Neural cell (in vitro differentiated cells): ENCODE results near the gene ADGRG3. TPM values are rescaled to one million over a fixed set of nuclear protein-coding genes. Genes with fewer than 3 reads are reported as not detected.

ENCODE experiments used
- H2AFZ ChIP-seq: fragments of 200-600, 300-800 bp; sonication (generic), shearing (Covaris generic); 2 replicates; pipeline ENCODE4 v1.6.0; 2014; ENCODE audit warnings: low read depth, mild to moderate bottlenecking, antibody characterized with exemption, low read length, moderate library complexity
- H3F3A ChIP-seq: fragments of 200-600 bp; shearing (Covaris generic); 2 replicates; pipeline ENCODE4 v1.6.1; 2016; ENCODE audit warnings: mild to moderate bottlenecking, moderate library complexity, mixed read lengths, antibody characterized with exemption, low read length; ENCODE audit not compliant: insufficient read depth, poor library complexity, severe bottlenecking
- H3K27ac ChIP-seq: fragments of 200-600, 300-800 bp; sonication (generic), shearing (Covaris generic); 2 replicates; pipeline ENCODE4 v1.5.1; 2014; ENCODE audit warnings: mild to moderate bottlenecking, low read length, moderate library complexity
- H3K27me3 ChIP-seq: fragments of 300-800, 200-600 bp; sonication (generic), shearing (Covaris generic); 2 replicates; pipeline ENCODE4 v1.6.0; 2014; ENCODE audit warnings: mild to moderate bottlenecking, low read depth, low read length, moderate library complexity; ENCODE audit not compliant: insufficient read depth
- H3K36me3 ChIP-seq: fragments of 300-800, 200-600 bp; sonication (generic), shearing (Covaris generic); 2 replicates; pipeline ENCODE4 v1.5.1; 2014; ENCODE audit warnings: mild to moderate bottlenecking, antibody characterized with exemption, low read length, moderate library complexity; ENCODE audit not compliant: insufficient read depth
- H3K4me2 ChIP-seq: fragments of 300-800, 200-600 bp; sonication (generic), shearing (Covaris generic); 2 replicates; pipeline ENCODE4 v1.6.0; 2014; ENCODE audit warnings: mild to moderate bottlenecking, low read length
- H3K4me3 ChIP-seq: fragments of 300-800, 200-600 bp; sonication (generic), shearing (Covaris generic); 2 replicates; pipeline ENCODE4 v1.5.1; 2014; ENCODE audit warnings: mild to moderate bottlenecking, low read length, moderate library complexity
- H3K79me2 ChIP-seq: fragments of 200-600 bp; shearing (Covaris generic); replicated peaks from 2 replicates; pipeline ENCODE4 v1.6.0; 2014; ENCODE audit warnings: mild to moderate bottlenecking, low read length, moderate library complexity; ENCODE audit not compliant: insufficient read depth
- H3K9ac ChIP-seq: fragments of 300-800, 200-600 bp; sonication (generic), shearing (Covaris generic); 2 replicates; pipeline ENCODE4 v1.6.1; 2016; ENCODE audit warnings: mild to moderate bottlenecking, low read length, mixed read lengths
- H3K9me2 ChIP-seq: fragments of 200-600 bp; shearing (Covaris generic); 2 replicates; pipeline ENCODE4 v1.6.1; 2016; ENCODE audit warnings: mild to moderate bottlenecking, low read length, mixed read lengths; ENCODE audit not compliant: insufficient read depth
- H3K9me3 ChIP-seq: fragments of 200-600, 300-800 bp; sonication (generic), shearing (Covaris generic); 2 replicates; pipeline ENCODE4 v1.6.1; 2016; ENCODE audit warnings: mild to moderate bottlenecking, mixed run types, low read length, moderate library complexity, mixed read lengths
- H4K20me1 ChIP-seq: fragments of 200-600 bp; shearing (Covaris generic); 2 replicates; pipeline ENCODE4 v1.6.1; 2016; ENCODE audit warnings: mild to moderate bottlenecking, mixed run types; ENCODE audit not compliant: insufficient read depth
- EP300 ChIP-seq: fragments of 450-650 bp; conservative IDR thresholded peaks from 2 replicates; pipeline ENCODE4 v1.6.1; 2014; ENCODE audit warnings: antibody characterized with exemption, mild to moderate bottlenecking, moderate library complexity; ENCODE audit not compliant: poor library complexity, severe bottlenecking
- EZH2 ChIP-seq: fragments of 200-600, 300-800 bp; shearing (Covaris generic), sonication (generic); IDR thresholded peaks from 2 replicates; pipeline ENCODE4 v1.6.1; 2014; ENCODE audit warnings: antibody characterized with exemption, low read length, borderline replicate concordance, mild to moderate bottlenecking; ENCODE audit not compliant: insufficient read depth, poor library complexity, severe bottlenecking
- MXI1 ChIP-seq: fragments of 450-650 bp; conservative IDR thresholded peaks from 2 replicates; pipeline ENCODE4 v1.6.1; 2014; ENCODE audit warnings: antibody characterized with exemption, mild to moderate bottlenecking; ENCODE audit not compliant: poor library complexity, severe bottlenecking
- POLR2AphosphoS5 ChIP-seq: IDR thresholded peaks from 2 replicates; pipeline ENCODE4 v1.6.1; 2012
- RAD21 ChIP-seq: fragments of 450-650 bp; conservative IDR thresholded peaks from 2 replicates; pipeline ENCODE4 v1.6.1; 2014; ENCODE audit warnings: antibody characterized with exemption, mild to moderate bottlenecking, moderate library complexity
- SMC3 ChIP-seq: fragments of 450-650 bp; conservative IDR thresholded peaks from 2 replicates; pipeline ENCODE4 v1.6.1; 2014; ENCODE audit warnings: antibody characterized with exemption, mild to moderate bottlenecking, moderate library complexity; ENCODE audit not compliant: poor library complexity
- TAF1 ChIP-seq: IDR thresholded peaks from 2 replicates; pipeline ENCODE4 v1.6.1; 2012; ENCODE audit warnings: low read depth
- polyA plus RNA-seq: library from polyadenylated mRNA; depleted of rRNA; stranded (reverse); fragments of >200 nt; gene quantifications from 2 replicates; pipeline ENCODE4 v1.2.3, GENCODE V29; 2014
- TF ChIP-seq, protein P1 (sequence below): IDR thresholded peaks from 2 replicates; pipeline ENCODE4 v1.6.1; 2012; ENCODE audit warnings: borderline replicate concordance
- TF ChIP-seq, protein P2 (sequence below): fragments of 450-650 bp; IDR thresholded peaks from 2 replicates; pipeline ENCODE4 v1.5.1; 2014; ENCODE audit warnings: antibody characterized with exemption, mild to moderate bottlenecking, moderate library complexity; ENCODE audit not compliant: poor library complexity, severe bottlenecking

ADGRG3 gene
- polyA plus RNA-seq, 1 donor from 2014 or later, result 0.62 TPM

DNA sequence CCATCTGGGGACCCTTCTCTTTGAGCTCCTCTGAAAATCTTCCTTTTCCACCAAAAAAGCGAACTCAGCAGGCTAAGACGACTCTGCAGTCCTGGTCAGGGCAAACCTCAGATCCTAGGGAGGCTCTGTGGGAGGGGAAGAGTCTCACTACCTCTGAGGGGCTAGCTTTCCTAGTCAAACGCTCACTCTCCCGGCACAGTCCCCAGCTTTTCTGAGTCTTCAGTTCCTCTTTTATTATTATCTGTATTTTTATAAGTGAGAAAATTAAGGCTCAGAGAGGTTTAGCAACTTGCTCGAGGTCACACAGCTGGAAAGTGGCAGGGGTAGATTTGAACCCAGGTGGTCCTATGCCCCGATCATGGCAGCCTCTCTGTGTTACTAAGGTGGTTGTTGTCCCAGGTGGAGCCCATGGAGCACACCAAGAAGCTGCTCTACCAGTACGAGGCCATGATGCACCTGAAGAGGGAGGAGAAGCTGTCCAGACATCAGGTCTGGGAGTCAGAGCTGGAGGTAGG, 58.4 kb downstream of the ADGRG3 start:
- Histone ChIP-seq H3K9ac (no peak overlapping the region), H3K27me3 (no peaks in the 10 kb centered on the region), H3K36me3 (no peaks in the 10 kb centered on the region), H3K9me2 (no peaks in the 10 kb centered on the region), H3K27ac (no peak overlapping the region), H3K4me2 (no peak overlapping the region), H3K4me3 (no peak overlapping the region), H4K20me1 (no peaks in the 10 kb centered on the region), H3K9me3 (no peaks in the 10 kb centered on the region), H3F3A (no peaks in the 10 kb centered on the region), H2AFZ (no peak overlapping the region), H3K79me2 (no peaks in the 10 kb centered on the region)
- TF ChIP-seq RAD21 (no peak), EP300 (no peak), TAF1 (no peak), EZH2 (no peak), POLR2AphosphoS5 (no peak), MXI1 (no peak), SMC3 (no peak)
- TF ChIP-seq, protein P1, sequence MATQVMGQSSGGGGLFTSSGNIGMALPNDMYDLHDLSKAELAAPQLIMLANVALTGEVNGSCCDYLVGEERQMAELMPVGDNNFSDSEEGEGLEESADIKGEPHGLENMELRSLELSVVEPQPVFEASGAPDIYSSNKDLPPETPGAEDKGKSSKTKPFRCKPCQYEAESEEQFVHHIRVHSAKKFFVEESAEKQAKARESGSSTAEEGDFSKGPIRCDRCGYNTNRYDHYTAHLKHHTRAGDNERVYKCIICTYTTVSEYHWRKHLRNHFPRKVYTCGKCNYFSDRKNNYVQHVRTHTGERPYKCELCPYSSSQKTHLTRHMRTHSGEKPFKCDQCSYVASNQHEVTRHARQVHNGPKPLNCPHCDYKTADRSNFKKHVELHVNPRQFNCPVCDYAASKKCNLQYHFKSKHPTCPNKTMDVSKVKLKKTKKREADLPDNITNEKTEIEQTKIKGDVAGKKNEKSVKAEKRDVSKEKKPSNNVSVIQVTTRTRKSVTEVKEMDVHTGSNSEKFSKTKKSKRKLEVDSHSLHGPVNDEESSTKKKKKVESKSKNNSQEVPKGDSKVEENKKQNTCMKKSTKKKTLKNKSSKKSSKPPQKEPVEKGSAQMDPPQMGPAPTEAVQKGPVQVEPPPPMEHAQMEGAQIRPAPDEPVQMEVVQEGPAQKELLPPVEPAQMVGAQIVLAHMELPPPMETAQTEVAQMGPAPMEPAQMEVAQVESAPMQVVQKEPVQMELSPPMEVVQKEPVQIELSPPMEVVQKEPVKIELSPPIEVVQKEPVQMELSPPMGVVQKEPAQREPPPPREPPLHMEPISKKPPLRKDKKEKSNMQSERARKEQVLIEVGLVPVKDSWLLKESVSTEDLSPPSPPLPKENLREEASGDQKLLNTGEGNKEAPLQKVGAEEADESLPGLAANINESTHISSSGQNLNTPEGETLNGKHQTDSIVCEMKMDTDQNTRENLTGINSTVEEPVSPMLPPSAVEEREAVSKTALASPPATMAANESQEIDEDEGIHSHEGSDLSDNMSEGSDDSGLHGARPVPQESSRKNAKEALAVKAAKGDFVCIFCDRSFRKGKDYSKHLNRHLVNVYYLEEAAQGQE, result no peak
- TF ChIP-seq, protein P2, sequence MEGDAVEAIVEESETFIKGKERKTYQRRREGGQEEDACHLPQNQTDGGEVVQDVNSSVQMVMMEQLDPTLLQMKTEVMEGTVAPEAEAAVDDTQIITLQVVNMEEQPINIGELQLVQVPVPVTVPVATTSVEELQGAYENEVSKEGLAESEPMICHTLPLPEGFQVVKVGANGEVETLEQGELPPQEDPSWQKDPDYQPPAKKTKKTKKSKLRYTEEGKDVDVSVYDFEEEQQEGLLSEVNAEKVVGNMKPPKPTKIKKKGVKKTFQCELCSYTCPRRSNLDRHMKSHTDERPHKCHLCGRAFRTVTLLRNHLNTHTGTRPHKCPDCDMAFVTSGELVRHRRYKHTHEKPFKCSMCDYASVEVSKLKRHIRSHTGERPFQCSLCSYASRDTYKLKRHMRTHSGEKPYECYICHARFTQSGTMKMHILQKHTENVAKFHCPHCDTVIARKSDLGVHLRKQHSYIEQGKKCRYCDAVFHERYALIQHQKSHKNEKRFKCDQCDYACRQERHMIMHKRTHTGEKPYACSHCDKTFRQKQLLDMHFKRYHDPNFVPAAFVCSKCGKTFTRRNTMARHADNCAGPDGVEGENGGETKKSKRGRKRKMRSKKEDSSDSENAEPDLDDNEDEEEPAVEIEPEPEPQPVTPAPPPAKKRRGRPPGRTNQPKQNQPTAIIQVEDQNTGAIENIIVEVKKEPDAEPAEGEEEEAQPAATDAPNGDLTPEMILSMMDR, result no peak

DNA sequence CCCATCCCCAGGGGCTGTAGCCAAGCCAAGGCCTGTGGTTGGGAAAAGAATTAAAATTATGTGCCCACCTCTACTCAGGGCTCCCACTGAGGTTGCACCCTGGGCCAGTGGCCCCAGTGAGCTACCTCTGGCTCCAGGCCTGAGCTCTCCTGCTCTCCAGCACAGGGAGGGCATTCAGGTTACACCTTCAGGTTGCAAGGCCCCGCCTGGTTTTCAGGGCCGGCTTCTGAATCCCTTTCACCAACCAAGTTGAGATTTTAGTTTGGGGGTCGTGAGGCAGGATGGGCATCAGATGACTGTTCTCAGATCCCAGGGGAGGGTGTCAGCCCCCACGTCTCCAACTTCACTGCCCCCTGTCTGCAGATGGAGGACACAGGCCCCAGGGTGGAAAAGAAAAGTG, 59.5 kb downstream of the ADGRG3 start:
- Histone ChIP-seq H3K4me2 (no peak overlapping the region), H4K20me1 (no peaks in the 10 kb centered on the region), H3K27ac (no peak overlapping the region), H3K79me2 (no peaks in the 10 kb centered on the region), H3F3A (no peaks in the 10 kb centered on the region), H3K9me3 (no peaks in the 10 kb centered on the region), H3K4me3 (no peak overlapping the region), H2AFZ (no peak overlapping the region), H3K27me3 (no peaks in the 10 kb centered on the region), H3K9ac (no peak overlapping the region), H3K9me2 (no peaks in the 10 kb centered on the region), H3K36me3 (no peaks in the 10 kb centered on the region)
- TF ChIP-seq MXI1 (no peak), EP300 (no peak), POLR2AphosphoS5 (no peak), RAD21 (no peak), TAF1 (no peak), EZH2 (no peak), SMC3 (no peak)
- TF ChIP-seq, protein P1, result no peak
- TF ChIP-seq, protein P2, result no peak
